GM12878 (cell line): Measurements from ENCODE around the gene RCOR1. TPM values are rescaled to one million over a fixed set of nuclear protein-coding genes. Genes with fewer than 3 reads are reported as not detected.
A peak's percentile ranks its signal among the peaks of the same experiment; 100 is the strongest.

Source experiments
- ATF2 ChIP-seq: IDR thresholded peaks from 2 replicates; pipeline ENCODE4 v1.6.1; 2012; ENCODE audit warnings: low read length, inconsistent platforms
- ATF7 ChIP-seq: fragments of 450-650 bp; IDR thresholded peaks from 2 replicates; pipeline ENCODE4 v1.6.1; 2016; ENCODE audit warnings: low read depth, mild to moderate bottlenecking
- BMI1 ChIP-seq: fragments of 450-650 bp; IDR thresholded peaks from 2 replicates; pipeline ENCODE4 v1.6.1; 2016; ENCODE audit warnings: mild to moderate bottlenecking, moderate library complexity, borderline replicate concordance
- CEBPZ ChIP-seq: fragments of 150-350 bp; IDR thresholded peaks from 2 replicates; pipeline ENCODE4 v1.6.1; 2016; ENCODE audit warnings: low read depth, low read length
- PAX5 ChIP-seq: IDR thresholded peaks from 2 replicates; pipeline ENCODE4 v1.6.1; 2011; ENCODE audit warnings: low read depth, low read length, borderline replicate concordance
- POU2F2 ChIP-seq: IDR thresholded peaks from 3 replicates; pipeline ENCODE4 v1.6.1; 2011; ENCODE audit warnings: low read depth, mild to moderate bottlenecking, low read length, borderline replicate concordance
- RELA ChIP-seq: fragments of 450-650 bp; IDR thresholded peaks from 2 replicates; pipeline ENCODE4 v1.8.0; 2014; ENCODE audit warnings: borderline replicate concordance; ENCODE audit not compliant: partially characterized antibody
- SRF ChIP-seq, 2 experiments: IDR thresholded peaks; 2 replicates each; pipeline ENCODE4 v1.6.1; 2011; ENCODE audit warnings: low read depth in 2 of 2, low read length in 2 of 2, mild to moderate bottlenecking in 1 of 2, moderate library complexity in 1 of 2
- TAF1 ChIP-seq: IDR thresholded peaks from 2 replicates; pipeline ENCODE4 v1.6.1; 2011; ENCODE audit warnings: mild to moderate bottlenecking, low read depth, low read length, borderline replicate concordance
- TCF7 ChIP-seq: IDR thresholded peaks from 2 replicates; pipeline ENCODE4 v1.6.1; 2014; ENCODE audit warnings: antibody characterized with exemption, borderline replicate concordance
- YY1 ChIP-seq: IDR thresholded peaks from 2 replicates; pipeline ENCODE4 v1.6.1; 2011; ENCODE audit warnings: low read depth, mild to moderate bottlenecking, low read length
- ZBTB40 ChIP-seq: fragments of 450-650 bp; IDR thresholded peaks from 2 replicates; pipeline ENCODE4 v1.6.1; 2016; ENCODE audit warnings: mild to moderate bottlenecking, moderate library complexity, borderline replicate concordance
- ZNF207 ChIP-seq: fragments of 450-650 bp; IDR thresholded peaks from 2 replicates; pipeline ENCODE4 v1.6.1; 2014; ENCODE audit warnings: antibody characterized with exemption, mild to moderate bottlenecking, borderline replicate concordance
- polyA plus RNA-seq, 11 experiments: library from polyadenylated mRNA; depleted of rRNA in 4 of 11; unstranded in 6 of 11; stranded (reverse) in 5 of 11; fragments of >200 nt; fragmentation: Nextera tagmentation in 4 of 11; fragmentation: Illumina TruSeq in 1 of 11; extraction: Ambion mirVana in 4 of 11; extraction: Trizol in 1 of 11; gene quantifications; 1 replicate in 1 of 11; 2 replicates in 10 of 11; pipeline versions ENCODE4 v1.2.1 to v1.2.3, GENCODE V29; 2011 to 2016; ENCODE audit warnings: inconsistent platforms in 2 of 11, missing spikeins in 2 of 11, low read depth in 1 of 11
- total RNA-seq, 4 experiments: library from RNA; depleted of rRNA in 3 of 4; stranded (reverse); fragments of >200 nt in 3 of 4; fragmentation: Illumina TruSeq in 1 of 4; extraction: Trizol in 1 of 4; gene quantifications; 2 replicates each; pipeline versions ENCODE4 v1.2.1 to v1.2.3, GENCODE V29; 2013 to 2021
- TF ChIP-seq, protein P1 (sequence below): fragments of 450-650 bp; IDR thresholded peaks from 2 replicates; pipeline ENCODE4 v1.6.1; 2016; ENCODE audit warnings: mild to moderate bottlenecking
- TF ChIP-seq, protein P2 (sequence below): fragments of 450-650 bp; IDR thresholded peaks from 2 replicates; pipeline ENCODE4 v1.6.1; 2017; ENCODE audit warnings: antibody characterized with exemption, mild to moderate bottlenecking, moderate library complexity

RCOR1 gene
- total and polyA plus RNA-seq, 10 of the 15 experiments (the other 5 are each of a cell fraction or from before 2014, with no cell fraction given), result 1.6 to 12.2 (median 4.4) TPM

GRCh38 chr14:102754370-102755262, 162.2 kb downstream of the RCOR1 start (continued):
- TF ChIP-seq, protein P1, sequence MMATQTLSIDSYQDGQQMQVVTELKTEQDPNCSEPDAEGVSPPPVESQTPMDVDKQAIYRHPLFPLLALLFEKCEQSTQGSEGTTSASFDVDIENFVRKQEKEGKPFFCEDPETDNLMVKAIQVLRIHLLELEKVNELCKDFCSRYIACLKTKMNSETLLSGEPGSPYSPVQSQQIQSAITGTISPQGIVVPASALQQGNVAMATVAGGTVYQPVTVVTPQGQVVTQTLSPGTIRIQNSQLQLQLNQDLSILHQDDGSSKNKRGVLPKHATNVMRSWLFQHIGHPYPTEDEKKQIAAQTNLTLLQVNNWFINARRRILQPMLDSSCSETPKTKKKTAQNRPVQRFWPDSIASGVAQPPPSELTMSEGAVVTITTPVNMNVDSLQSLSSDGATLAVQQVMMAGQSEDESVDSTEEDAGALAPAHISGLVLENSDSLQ, result no peak
- TF ChIP-seq SRF (IDR thresholded peaks at IDR 0.05; ENCODE audit: low read depth in 2 of 2, low read length in 2 of 2) (no peak), CEBPZ (no peak), ZBTB40 (no peak), ATF7 (0 out of 2 replicates have a peak, but pooled peaks have one; percentile 11), PAX5 (peak; percentile 80), TAF1 (no peak), YY1 (0 out of 2 replicates have a peak, but pooled peaks have one; percentile 28), RELA (peak; percentile 97), POU2F2 (no peak), BMI1 (no peak), TCF7 (no peak), ATF2 (peak; percentile 36; the same call in 1 of the 2 replicates), ZNF207 (no peak)
- TF ChIP-seq, protein P2, sequence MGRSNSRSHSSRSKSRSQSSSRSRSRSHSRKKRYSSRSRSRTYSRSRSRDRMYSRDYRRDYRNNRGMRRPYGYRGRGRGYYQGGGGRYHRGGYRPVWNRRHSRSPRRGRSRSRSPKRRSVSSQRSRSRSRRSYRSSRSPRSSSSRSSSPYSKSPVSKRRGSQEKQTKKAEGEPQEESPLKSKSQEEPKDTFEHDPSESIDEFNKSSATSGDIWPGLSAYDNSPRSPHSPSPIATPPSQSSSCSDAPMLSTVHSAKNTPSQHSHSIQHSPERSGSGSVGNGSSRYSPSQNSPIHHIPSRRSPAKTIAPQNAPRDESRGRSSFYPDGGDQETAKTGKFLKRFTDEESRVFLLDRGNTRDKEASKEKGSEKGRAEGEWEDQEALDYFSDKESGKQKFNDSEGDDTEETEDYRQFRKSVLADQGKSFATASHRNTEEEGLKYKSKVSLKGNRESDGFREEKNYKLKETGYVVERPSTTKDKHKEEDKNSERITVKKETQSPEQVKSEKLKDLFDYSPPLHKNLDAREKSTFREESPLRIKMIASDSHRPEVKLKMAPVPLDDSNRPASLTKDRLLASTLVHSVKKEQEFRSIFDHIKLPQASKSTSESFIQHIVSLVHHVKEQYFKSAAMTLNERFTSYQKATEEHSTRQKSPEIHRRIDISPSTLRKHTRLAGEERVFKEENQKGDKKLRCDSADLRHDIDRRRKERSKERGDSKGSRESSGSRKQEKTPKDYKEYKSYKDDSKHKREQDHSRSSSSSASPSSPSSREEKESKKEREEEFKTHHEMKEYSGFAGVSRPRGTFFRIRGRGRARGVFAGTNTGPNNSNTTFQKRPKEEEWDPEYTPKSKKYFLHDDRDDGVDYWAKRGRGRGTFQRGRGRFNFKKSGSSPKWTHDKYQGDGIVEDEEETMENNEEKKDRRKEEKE, result no peak
